GM19023 (cell line): Measurements from ENCODE around the gene SIPA1.
A peak's percentile ranks its signal among the peaks of the same experiment; 100 is the strongest.

Experiments
- ATAC-seq: cut with Tn5 transposase; IDR thresholded peaks from one replicate; pipeline ENCODE4 v1.9.1; 2021; ENCODE audit warnings: mild to moderate bottlenecking, moderate library complexity; ENCODE audit not compliant: unreplicated experiment

Gene SIPA1

GRCh38 chr11:65609229-65609628 lies 28.7 kb upstream of the SIPA1 start:
- ATAC-seq = no peak

- no peak for ATAC-seq
Measured at GRCh38 chr11:65609665-65610064, 28.2 kb upstream of the SIPA1 start.

- ATAC-seq = no peak
Measured at GRCh38 chr11:65610404-65610803, 27.5 kb upstream of the SIPA1 start.

GRCh38 chr11:65611028-65611757 lies 26.7 kb upstream of the SIPA1 start:
- ATAC-seq = no peak

- ATAC-seq = no peak
Measured at GRCh38 chr11:65611758-65612603, 25.9 kb upstream of the SIPA1 start.

GRCh38 chr11:65612691-65613090 lies 25.2 kb upstream of the SIPA1 start:
- no peak for ATAC-seq

GRCh38 chr11:65613091-65613928 lies 24.6 kb upstream of the SIPA1 start:
- ATAC-seq = no peak

- ATAC-seq = peak; percentile 76
Measured at GRCh38 chr11:65615229-65615949, 22.5 kb upstream of the SIPA1 start, which contains the start of gene PCNX3. Gene PCNX3 (plus strand): TSS chr11:65615776. CDS start chr11:65616312, 536 bp downstream.

- peak; percentile 3 for ATAC-seq
Measured at GRCh38 chr11:65615950-65616574, 21.8 kb upstream of the SIPA1 start.

- no peak for ATAC-seq
Measured at GRCh38 chr11:65616575-65617001, 21.3 kb upstream of the SIPA1 start.

GRCh38 chr11:65617136-65617850 lies 20.6 kb upstream of the SIPA1 start:
- ATAC-seq = no peak

GRCh38 chr11:65617990-65618751 lies 19.7 kb upstream of the SIPA1 start:
- no peak for ATAC-seq

- ATAC-seq = no peak
Measured at GRCh38 chr11:65618763-65619162, 19.1 kb upstream of the SIPA1 start.

GRCh38 chr11:65619281-65619928 lies 18.5 kb upstream of the SIPA1 start:
- ATAC-seq = no peak

GRCh38 chr11:65620666-65621065 lies 17.2 kb upstream of the SIPA1 start:
- ATAC-seq = no peak

GRCh38 chr11:65621460-65621859 lies 16.4 kb upstream of the SIPA1 start:
- ATAC-seq = no peak

GRCh38 chr11:65622011-65622410 lies 15.9 kb upstream of the SIPA1 start:
- no peak for ATAC-seq

GRCh38 chr11:65623177-65623576 lies 14.7 kb upstream of the SIPA1 start:
- no peak for ATAC-seq
